HEK293T (cell line): ENCODE results near the gene AQP9.

Experiments used
- ARNT ChIP-seq: fragments of 450-650 bp; IDR thresholded peaks from 2 replicates; pipeline ENCODE4 v1.6.1; 2017; ENCODE audit warnings: mild to moderate bottlenecking
- BHLHE40 ChIP-seq: fragments of 450-650 bp; IDR thresholded peaks from 2 replicates; pipeline ENCODE4 v1.6.1; 2016; ENCODE audit warnings: mild to moderate bottlenecking, moderate library complexity, borderline replicate concordance
- CTBP1 ChIP-seq: fragments of 450-650 bp; IDR thresholded peaks from 2 replicates; pipeline ENCODE4 v1.6.1; 2016; ENCODE audit warnings: borderline replicate concordance
- ELF4 ChIP-seq: fragments of 450-650 bp; IDR thresholded peaks from 2 replicates; pipeline ENCODE4 v1.6.1; 2017; ENCODE audit warnings: antibody characterized with exemption
- FOXA1 ChIP-seq: fragments of 450-650 bp; IDR thresholded peaks from 2 replicates; pipeline ENCODE4 v1.6.1; 2016; ENCODE audit warnings: mild to moderate bottlenecking
- FOXK2 ChIP-seq: fragments of 450-650 bp; IDR thresholded peaks from 2 replicates; pipeline ENCODE4 v1.6.1; 2016; ENCODE audit warnings: mild to moderate bottlenecking
- FOXM1 ChIP-seq: fragments of 450-650 bp; IDR thresholded peaks from 2 replicates; pipeline ENCODE4 v1.6.1; 2017; ENCODE audit warnings: mild to moderate bottlenecking, borderline replicate concordance
- HDGF ChIP-seq: fragments of 450-650 bp; IDR thresholded peaks from 2 replicates; pipeline ENCODE4 v1.6.1; 2017; ENCODE audit warnings: antibody characterized with exemption, borderline replicate concordance
- LEF1 ChIP-seq: fragments of 450-650 bp; IDR thresholded peaks from 2 replicates; pipeline ENCODE4 v1.6.1; 2017; ENCODE audit warnings: mild to moderate bottlenecking, borderline replicate concordance
- NFRKB ChIP-seq: fragments of 450-650 bp; IDR thresholded peaks from 2 replicates; pipeline ENCODE4 v1.6.1; 2016; ENCODE audit warnings: mild to moderate bottlenecking, moderate library complexity
- SP1 ChIP-seq: fragments of 450-650 bp; IDR thresholded peaks from 2 replicates; pipeline ENCODE4 v1.6.1; 2017
- SUZ12 ChIP-seq: fragments of 450-650 bp; IDR thresholded peaks from 2 replicates; pipeline ENCODE4 v1.6.1; 2016; ENCODE audit warnings: mild to moderate bottlenecking
- TARDBP ChIP-seq: fragments of 450-650 bp; IDR thresholded peaks from 2 replicates; pipeline ENCODE4 v1.6.1; 2016
- ZNF384 ChIP-seq: fragments of 450-650 bp; IDR thresholded peaks from 2 replicates; pipeline ENCODE4 v1.6.1; 2016

- TF ChIP-seq FOXM1 (no peak), FOXK2 (no peak), FOXA1 (no peak), BHLHE40 (no peak), ZNF384 (no peak), CTBP1 (no peak), NFRKB (no peak), ARNT (no peak), TARDBP (no peak), ELF4 (no peak), SUZ12 (no peak), SP1 (no peak), LEF1 (no peak), HDGF (no peak)
These were observed 52.2 kb downstream of the AQP9 start for GRCh38 chr15:58190419-58190818.
